NCI-H1092 (cell line): ENCODE data around the gene ERN1.

Experiments
- DNase-seq: peaks from one replicate; lab custom pipeline; 2025; lab: John Stamatoyannopoulos, UW

Gene ERN1

DNA sequence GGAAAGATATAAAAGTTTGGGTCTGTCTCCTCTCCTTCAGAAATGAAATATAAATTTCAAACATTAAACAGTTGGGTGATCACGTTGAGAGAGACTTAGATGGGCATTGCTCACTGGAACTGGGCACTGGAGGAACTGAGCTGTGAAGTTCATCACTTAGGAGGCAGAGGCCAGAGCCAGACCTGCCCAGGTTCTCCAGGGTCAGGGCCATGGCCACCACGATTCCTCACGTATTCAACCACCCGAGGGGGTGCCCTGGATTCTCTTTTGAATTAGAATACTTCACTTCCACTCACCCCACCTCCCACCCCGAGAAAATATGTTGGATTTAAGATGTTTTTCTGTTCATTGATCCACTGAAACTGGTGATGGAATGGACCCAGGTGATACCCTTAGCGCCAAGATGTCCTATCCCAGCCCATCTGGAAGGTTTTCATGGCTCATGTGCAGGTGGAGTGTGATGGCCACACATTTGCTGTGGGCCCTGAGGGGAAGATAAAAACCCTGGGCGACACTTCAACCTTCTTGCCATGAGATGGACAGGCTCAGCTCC, 125.7 kb downstream of the ERN1 start:
- DNase-seq: no peak

DNA sequence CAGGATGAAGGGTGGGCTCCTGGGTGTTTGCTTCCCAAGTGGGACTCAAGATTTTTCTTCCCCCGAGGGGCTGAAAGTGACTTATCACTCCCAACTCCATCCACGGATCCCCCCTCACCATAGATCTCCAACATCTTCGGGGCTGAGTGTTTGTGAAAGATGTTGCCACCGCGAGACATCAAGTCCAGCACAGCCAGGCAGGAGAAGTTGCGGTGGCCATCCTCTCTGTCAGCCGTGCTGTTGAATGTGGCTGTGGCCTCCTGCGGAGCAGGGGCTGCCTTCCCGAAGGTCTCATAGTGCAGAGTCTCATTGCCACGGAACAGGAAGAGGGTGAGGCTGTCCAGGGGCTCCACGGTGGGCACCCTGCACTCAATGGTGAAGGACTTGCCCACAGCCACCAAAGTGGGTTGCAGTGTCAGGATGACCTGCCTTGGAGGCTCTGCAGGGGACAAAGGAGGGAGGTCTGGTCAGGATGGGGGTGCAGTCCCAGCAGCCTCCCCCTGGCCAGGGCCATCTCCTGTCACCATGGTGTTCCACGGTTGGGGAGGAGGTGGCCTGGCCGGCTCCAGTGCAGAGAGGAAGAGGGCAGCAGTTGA, 126.3 kb downstream of the ERN1 start:
- no peak for DNase-seq

DNA sequence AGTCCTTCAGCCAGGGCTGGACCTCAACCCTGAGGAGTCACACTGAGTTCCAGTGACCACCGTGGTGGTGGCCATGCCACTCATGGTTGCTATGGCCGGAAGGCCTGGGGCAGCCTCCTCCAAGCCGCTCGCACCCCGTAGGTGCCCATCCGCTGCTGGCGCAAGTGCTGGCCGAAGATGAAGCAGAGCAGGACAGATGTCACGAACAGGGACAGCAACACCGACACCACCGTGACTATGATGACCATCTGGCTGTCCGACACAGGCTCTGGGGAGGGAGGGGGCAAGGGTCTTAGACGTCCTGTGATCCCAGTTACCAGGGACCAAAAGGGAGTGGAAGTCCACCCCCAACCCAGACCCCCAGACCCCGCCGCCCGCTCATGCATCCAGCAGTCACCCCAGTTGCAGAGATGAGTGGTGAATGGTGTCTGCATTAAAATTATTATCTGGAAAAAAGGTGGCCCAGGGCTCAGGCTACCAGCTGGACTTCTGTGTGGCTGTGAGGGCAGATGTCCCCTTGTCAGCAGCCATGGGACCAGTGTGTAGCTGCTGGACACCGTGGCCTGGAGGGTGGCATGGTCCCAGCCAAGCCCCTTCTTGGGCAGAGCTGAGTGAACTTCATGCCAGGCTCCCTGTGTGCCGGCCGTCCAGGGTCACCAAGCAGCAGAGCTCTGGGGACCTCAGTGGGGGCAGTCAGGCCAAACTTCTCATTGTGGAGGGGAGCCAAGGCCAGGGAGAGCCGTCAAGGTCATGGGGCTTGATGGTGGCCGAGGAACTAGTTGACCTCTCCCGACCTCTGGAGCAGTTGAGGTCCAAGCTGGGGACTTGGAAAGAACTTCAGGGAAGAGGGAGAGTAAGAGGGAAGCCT, 127.1 kb downstream of the ERN1 start:
- DNase-seq: no peak

DNA sequence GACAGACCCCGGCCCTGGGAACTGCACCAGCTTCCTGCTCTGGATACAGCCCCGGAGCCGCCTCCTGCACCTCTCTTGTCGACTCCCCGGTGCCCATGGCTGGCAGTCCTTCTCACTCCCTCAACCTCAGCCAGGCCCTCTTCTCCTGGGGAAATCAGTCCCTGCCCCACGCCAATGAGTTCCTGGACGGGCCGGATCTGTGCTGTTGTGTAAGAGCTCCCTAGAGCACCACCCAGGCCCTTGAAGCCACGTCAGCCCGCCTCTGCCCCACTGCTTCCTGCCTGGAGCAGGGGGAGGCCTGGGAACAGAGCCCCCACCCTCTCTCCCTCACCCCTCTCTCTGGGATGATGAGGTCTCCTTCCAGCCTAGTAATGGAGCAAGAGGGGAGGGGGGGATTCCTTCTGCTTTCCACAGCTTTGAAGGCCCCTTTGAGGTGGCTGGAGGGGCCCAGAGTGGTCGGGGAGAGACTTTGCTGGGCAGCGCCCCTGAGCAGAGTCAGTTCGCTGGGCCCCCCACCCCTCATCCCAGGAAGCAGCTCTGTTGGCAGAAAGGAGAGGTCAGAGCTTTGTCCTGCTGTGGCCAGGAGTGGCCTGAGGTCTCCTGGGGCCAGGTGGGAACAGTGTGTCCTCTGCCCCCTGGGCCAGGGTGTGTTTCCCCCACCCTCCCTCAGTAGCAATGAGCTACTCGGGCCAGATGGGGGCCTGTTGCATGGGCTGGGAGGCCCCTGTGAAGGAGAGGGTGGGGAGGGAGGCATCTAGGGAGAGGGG, 128.0 kb downstream of the ERN1 start:
- no peak for DNase-seq

DNA sequence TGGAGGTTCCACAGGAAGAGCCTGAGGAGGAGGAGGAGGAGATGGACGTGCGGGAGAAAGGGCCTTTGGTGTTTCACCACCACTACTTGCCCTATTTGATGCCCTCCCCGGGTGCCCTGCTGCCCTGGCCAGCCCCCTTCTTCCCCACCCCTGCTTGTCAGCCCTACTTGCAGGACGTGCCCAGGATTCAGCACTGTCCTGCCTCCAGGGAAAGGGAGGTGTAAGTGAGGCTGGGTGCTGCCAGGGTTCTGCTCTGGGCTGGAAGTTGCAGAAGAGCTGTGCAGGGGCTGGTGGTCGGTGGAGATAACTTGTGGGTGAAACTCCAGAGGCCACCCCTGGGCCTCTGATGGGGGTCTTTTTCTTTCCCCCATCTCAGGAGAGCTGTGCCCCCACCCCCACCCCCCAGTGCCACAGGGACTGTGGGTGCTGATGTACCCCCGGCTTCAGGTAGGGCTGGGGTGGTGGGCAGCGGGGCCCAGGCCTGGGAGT, 128.8 kb downstream of the ERN1 start:
- no peak for DNase-seq

DNA sequence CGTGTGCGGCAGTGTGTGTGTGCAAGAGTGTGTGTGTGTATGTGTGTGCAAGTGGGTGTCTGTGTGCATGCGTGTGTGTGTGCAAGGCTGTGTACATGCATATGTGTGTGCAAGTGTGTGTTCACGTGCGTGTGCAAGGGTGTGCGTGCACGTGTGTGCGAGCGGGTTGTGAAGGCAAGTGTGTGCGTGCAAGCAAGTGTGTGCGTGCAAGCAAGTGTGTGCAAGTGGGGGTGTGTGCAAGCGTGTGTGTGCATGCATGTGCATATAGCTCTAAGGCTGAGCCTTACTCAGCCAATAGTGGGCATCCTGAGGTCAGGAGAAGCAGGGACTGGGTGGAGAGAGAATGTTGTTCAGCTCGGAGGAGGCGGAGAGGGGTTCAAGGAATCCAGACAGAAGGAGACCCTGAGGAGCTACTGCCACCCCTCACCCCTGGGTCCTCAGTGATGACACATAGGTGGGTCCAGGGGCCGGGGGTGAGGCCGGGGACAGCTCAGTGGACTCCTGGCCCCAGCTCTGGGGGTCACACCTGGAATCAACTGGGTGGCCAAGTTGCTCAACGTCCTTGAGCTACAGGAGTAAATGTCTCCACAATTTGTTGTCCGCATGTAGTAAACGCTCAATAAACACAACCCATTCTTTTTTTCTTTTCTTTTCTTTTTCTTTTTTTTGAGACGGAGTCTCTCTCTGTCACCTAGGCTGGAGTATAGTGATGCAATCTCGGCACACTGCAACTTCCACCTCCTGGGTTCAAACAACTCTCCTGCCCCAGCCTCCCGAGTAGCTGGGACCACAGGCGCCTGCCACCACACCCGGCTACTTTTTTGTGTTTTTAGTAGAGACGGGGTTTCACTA, 130.0 kb downstream of the ERN1 start:
- DNase-seq: no peak

DNA sequence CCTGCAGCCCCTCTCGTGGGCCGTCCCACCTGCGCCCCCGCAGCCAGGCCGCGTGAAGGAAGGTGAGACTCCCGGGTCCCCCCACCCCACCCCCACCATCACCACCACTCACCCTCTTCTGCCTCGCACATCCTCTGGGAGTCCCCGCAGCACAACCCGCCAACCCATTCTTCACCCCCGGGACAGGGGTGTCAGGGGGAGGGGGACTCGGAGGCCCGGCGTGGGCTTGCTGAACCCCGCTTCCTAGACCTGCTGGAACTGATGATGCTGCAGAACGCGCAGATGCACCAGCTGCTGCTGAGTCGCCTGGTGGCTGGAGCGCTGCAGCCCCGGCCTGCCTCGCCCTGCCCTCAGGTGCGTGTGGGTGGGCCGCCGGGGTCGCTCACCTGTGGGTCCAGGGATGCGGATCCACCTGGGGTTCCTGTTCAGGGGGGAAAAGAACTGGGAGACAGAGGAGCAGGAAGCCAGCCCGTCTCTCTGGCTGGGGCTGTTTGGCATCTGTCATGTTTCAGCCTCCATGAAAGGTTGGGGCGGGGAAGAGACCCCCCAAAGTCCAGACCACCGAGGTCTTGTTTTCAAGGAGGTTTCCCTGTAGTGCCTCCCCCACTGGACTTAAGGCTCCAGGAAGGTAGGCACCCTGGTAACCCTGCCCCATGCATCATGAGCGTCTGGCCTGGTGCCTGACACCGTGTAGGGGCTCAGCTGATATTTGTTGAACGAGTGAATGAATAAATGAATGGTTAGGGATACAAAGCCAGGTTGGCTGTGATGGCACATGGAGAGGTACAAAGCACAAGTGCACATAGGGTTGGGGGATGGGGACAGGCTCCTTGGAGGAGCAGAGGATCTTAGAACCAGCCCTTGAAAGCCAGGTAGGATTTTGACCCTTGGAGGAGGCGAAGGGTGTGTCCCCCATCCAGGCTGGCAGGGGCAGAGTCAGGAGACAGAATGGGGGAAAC, 130.9 kb downstream of the ERN1 start:
- no peak for DNase-seq

DNA sequence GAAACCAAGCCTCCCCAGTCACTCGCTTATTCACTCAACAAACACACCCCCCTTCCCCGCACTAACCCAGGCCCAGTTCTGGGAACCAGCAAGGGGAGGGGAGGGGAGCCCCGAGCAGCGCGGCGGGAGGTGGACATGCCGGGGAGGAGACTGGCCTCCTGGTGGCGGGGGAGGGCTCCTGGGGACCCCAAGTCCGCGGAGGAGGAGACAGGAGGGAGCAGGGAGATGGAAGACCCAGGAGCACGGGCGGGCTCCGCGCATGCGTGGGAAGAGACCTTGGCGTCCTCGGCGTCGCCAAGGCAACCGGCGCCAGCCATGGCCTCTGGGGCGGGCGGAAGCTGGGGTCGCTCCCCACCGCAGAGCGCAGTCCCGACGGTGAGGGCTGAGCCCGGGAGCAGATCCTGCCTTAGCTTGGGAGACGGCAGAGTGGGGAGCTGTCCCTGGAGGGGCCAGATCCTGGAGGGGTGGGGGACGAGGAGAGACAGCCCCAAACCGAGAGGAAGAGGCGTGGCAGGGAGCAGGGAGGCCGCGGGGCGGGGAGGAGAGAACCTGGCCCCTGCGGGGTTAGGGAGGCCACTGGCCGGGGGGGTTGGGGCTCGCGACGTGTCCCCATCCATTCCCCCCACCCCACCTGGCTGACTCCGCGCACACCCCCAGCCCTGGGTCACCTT, 131.8 kb downstream of the ERN1 start, which contains the start of gene PRR29:
TSS of gene PRR29 (plus strand) at position 302 of the 671 bp plus-strand sequence. CDS start at position 316, 14 bp downstream.
- peak; percentile 76 for DNase-seq

DNA sequence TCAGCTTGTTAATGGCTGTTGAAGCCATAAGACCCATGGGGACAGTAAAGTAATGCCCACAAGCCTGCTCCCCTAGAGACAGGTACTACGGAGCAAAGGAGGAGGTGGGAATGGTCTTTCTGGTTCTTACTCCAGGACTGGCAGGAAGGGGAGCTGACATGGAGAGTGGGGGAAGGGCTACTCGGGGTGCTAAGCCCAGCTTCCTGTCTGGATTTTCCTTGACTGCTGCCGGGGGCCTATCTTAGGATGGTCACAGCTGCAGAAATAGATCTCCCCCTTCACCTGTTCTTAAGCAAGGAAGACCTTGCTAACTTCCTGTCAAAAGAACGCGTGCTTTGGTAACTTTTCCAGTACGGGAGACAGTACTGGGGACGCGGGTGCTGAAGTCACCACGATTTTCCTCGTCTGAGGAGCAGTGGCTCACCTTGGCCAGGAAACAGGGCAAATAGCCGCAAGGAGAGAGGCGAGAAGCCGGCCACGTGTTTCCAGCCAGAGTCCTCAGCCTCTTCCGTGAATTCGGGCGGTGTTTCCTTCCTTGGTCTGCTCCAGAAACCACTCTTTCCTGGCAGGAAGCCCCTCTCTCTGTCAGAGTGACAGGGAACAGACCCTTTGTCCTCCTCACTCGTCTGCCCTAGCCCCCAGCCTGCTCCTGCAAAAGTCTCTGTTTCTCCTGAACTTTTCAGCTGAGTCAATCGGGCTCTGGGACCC, 132.4 kb downstream of the ERN1 start:
- DNase-seq: no peak

DNA sequence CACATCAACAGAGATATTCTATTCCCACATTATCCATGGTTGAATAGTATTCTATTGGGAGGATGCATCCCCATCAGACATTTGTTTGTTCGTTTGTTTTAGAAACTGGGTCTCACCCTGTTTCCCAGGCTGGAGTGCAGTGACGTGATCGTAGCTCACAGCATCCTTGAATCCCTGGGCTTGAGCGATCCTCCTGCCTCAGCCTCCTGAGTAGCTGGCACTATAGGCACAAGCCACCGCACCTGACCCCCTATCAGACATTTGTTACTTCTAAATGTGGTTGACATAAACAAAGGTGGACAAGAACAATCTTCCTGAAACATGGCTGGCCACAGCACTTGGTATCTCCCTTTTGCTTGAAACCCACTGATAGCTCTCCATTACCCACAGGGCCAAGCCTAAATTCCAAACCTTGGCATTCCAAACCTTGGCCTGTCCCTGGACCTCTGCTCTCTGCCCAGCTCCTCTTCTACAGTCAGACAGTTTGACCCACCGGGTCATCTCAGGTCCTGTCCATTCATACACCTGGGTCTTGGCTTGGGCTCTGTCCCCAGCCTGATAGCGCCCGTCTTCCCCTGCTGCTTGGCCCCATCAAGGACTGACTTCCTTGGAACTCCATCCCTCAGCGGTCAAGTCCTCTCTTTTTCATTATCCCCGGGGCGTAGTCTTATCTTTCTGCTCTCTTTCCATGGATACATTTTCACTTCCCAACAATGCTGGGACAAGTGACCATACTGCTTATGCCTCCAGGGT, 133.3 kb downstream of the ERN1 start:
- DNase-seq: no peak

DNA sequence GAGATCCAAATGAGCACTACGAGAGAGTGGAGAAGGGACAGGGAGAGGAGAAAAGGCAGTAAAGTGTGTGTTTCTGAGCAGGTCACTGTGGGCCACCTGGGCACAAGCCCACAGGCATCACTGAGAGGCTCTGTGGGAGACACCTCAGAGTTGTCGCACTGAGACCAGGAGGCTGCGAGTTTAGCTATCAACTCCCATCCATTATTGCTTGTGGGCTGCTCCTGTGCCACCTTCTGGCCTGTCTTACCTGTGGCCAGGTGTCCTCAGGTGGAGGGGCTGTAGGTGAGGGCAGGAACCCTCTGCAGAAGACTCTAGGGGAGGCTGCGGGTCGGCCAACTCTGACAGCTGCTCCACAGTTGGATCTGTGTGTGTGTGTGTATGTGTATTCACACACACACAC, 134.3 kb downstream of the ERN1 start:
- DNase-seq: no peak

DNA sequence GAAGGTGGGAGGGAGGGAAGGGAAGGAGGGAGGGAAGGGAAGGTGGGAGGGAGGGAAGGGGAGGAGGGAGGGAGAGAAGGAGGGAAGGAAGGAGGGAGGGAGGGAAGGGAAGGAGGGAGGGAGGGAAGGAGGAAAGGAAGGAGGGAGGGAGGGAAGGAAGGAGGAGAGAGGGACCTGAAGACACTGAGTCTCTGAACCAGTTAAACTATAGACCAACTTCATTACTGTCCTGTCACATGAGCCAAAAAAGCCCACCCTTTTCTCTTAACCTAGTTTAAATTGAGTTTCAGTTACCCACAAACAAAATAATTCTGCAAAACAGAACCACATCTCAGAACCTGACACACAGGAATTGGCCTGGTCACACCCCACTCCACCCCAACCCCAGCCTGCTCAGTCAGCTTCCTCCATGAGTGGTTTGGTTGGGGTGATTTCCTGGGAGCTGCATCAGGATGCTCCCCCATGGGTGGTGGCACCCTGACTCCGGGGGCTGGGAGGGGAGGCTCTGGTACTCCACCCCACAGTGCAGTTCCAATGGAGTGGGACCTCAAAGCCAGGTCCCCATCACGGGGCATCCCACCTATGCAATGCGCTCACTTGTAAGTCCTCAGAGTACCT, 136.5 kb downstream of the ERN1 start:
- no peak for DNase-seq

DNA sequence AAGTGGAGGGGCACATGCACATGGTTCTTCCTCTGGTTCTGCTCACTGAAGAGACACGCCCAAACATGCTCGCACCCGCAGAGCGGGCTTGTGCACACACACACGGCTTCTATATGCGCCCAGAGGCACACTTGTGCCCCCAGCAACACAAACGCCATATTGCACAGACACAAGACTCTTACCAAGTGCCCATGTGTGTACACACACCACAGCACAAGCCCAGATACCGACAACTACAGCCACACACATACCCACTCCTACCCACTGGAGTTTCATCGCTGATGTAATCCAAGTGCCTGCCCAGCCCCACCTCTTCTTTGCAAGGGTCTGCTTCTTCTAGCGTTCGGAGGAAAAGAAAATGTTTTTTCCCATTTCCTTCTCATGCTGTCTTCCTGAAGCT, 138.3 kb downstream of the ERN1 start:
- no peak for DNase-seq

DNA sequence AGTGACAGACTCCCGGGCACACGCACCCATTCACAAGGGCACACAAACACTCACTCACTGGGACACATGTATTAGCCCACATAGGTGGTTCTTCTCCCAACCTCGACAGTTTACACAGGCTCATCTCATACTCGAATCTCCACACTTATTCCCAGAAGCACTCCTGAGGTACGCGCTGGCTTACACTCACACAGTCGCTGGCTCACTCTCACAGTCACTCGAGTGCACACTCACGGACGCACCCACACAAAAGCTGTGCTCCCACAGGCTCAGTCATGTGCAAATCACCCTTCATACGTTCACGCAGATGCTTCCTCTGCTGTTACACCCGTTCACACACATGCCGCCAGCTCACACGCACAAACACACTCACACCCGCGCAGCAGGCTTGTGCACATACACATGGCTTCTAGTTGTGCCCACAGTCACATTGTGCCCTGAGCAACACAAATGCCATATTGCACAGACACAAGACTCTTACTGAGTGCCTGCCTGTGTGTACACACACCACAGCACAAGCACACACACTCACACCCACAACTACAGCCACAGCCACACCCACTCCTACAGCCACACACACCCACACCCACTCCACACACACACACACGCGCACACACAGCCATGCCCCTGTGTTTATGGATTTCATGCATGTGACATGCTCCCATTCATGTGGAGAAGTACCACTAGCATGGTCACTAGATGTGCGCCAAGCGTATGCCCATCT, 140.2 kb downstream of the ERN1 start:
- no peak for DNase-seq
